PC-3 (cell line): Measurements from ENCODE around the gene ARHGEF39. TPM values are rescaled to one million over a fixed set of nuclear protein-coding genes. Genes with fewer than 3 reads are reported as not detected.
A peak's percentile ranks its signal among the peaks of the same experiment; 100 is the strongest.

Experiments used
- ATAC-seq: fragments of 200-7000 bp; cut with Tn5 transposase; 2 replicates; pipeline ENCODE4 v1.9.1; 2020; ENCODE audit warnings: mild to moderate bottlenecking, moderate library complexity
- BruUV-seq: library from RNA; stranded (reverse); fragments of 400-500 nt; replicated peaks from 2 replicates; lab custom pipeline; 2021; lab: Mats Ljungman, UMichigan
- CTCF ChIA-PET: fragments of 300-600 bp; sonication (Branson Sonifier 250); formaldehyde crosslinking; loops from one replicate; lab custom pipeline; 2022; ENCODE audit warnings: antibody characterized with exemption; lab: Charles Lee
- POLR2A ChIA-PET: fragments of 300-600 bp; sonication (Branson Sonifier 250); formaldehyde crosslinking; loops from one replicate; lab custom pipeline; 2022; ENCODE audit warnings: antibody characterized with exemption; ENCODE audit not compliant: unreplicated experiment; lab: Charles Lee
- DNase-seq: peaks from one replicate; pipeline ENCODE4 v3.0.0-alpha.2; 2015
- H2AFZ ChIP-seq: fragments of 300-600 bp; sonication (generic); 2 replicates; pipeline ENCODE4 v1.6.0; 2016; ENCODE audit warnings: antibody characterized with exemption, low read length
- H3F3A ChIP-seq: fragments of 300-600 bp; sonication (generic); one replicate; pipeline ENCODE4 v1.6.0; 2017; ENCODE audit warnings: antibody characterized with exemption, low read length, control low read depth, mild to moderate bottlenecking; ENCODE audit not compliant: unreplicated experiment
- H3K27ac ChIP-seq: fragments of 300-600 bp; sonication (generic); 2 replicates; pipeline ENCODE4 v1.5.1; 2016; ENCODE audit warnings: mild to moderate bottlenecking, low read length
- H3K27me3 ChIP-seq: fragments of 300-600 bp; sonication (generic); 2 replicates; pipeline ENCODE4 v1.6.1; 2016; ENCODE audit warnings: low read length, mixed read lengths
- H3K36me3 ChIP-seq: fragments of 300-600 bp; sonication (generic); 2 replicates; pipeline ENCODE4 v1.6.1; 2016; ENCODE audit warnings: low read depth, mixed run types, low read length, mixed read lengths
- H3K4me1 ChIP-seq: fragments of 300-600 bp; sonication (generic); 2 replicates; pipeline ENCODE4 v1.5.1; 2016; ENCODE audit warnings: low read length; ENCODE audit not compliant: insufficient read depth
- H3K4me2 ChIP-seq: fragments of 300-600 bp; sonication (generic); 2 replicates; pipeline ENCODE4 v1.6.0; 2016; ENCODE audit warnings: low read length
- H3K4me3 ChIP-seq: fragments of 300-600 bp; sonication (generic); 2 replicates; pipeline ENCODE4 v1.5.1; 2016; ENCODE audit warnings: mild to moderate bottlenecking, low read length, mixed read lengths
- H3K79me2 ChIP-seq: fragments of 300-600 bp; sonication (generic); 2 replicates; pipeline ENCODE4 v1.6.1; 2017; ENCODE audit warnings: low read length, mixed read lengths
- H3K9ac ChIP-seq: fragments of 300-600 bp; sonication (generic); 2 replicates; pipeline ENCODE4 v1.6.0; 2016; ENCODE audit warnings: mild to moderate bottlenecking, low read length
- H3K9me2 ChIP-seq: fragments of 300-600 bp; sonication (generic); replicated peaks from 2 replicates; pipeline ENCODE4 v1.6.1; 2016; ENCODE audit warnings: mixed run types, low read length, mixed read lengths
- H3K9me3 ChIP-seq: fragments of 300-600 bp; sonication (generic); 2 replicates; pipeline ENCODE4 v1.6.1; 2016; ENCODE audit warnings: low read length, mixed read lengths
- H4K20me1 ChIP-seq: fragments of 300-600 bp; sonication (generic); 2 replicates; pipeline ENCODE4 v1.6.1; 2016; ENCODE audit warnings: low read length, mixed read lengths
- CTCF ChIP-seq: fragments of 300-600 bp; sonication (generic); conservative IDR thresholded peaks from 2 replicates; pipeline ENCODE4 v1.5.1; 2017; ENCODE audit warnings: antibody characterized with exemption, low read depth, mild to moderate bottlenecking, low read length
- EZH2 ChIP-seq: fragments of 300-600 bp; sonication (generic); IDR thresholded peaks from one replicate; pipeline ENCODE4 v1.6.1; 2017; ENCODE audit warnings: antibody characterized with exemption, mild to moderate bottlenecking, low read length; ENCODE audit not compliant: unreplicated experiment
- EZH2phosphoT487 ChIP-seq: fragments of 300-600 bp; sonication (generic); IDR thresholded peaks from 2 replicates; pipeline ENCODE4 v1.6.1; 2018; ENCODE audit warnings: mild to moderate bottlenecking, antibody characterized with exemption, low read length, borderline replicate concordance
- intact Hi-C: fragments of 100-400 bp; cut with micrococcal nuclease; formaldehyde crosslinking; loops from 2 replicates; pipeline ENCODE4 v1.9.0; 2023
- total RNA-seq: library from RNA; depleted of rRNA; stranded (reverse); fragments of >200 nt; gene quantifications from 2 replicates; pipeline ENCODE4 v1.2.3, GENCODE V29; 2014

ARHGEF39 gene
- total RNA-seq, 1 experiment from 2014 or later = 2.6 TPM

GRCh38 chr9:35711501-35712428 lies 46.8 kb upstream of the ARHGEF39 start:
- H3K4me3 ChIP-seq = no peak overlapping the region
- no peaks in the 10 kb centered on the region for H3K9me2 ChIP-seq
- H4K20me1 ChIP-seq = no peaks in the 10 kb centered on the region
- H3K27ac ChIP-seq = no peak overlapping the region
- H3K4me2 ChIP-seq = no peak overlapping the region
- no peaks in the 10 kb centered on the region for H3K4me1 ChIP-seq
- H3K9ac ChIP-seq = no peak overlapping the region
- no peaks in the 10 kb centered on the region for H3F3A ChIP-seq
- ChIA-PET POLR2A (no interaction called here), CTCF (no interaction called here)
- no peak for TF ChIP-seq EZH2
- TF ChIP-seq CTCF = no peak
- no peak for TF ChIP-seq EZH2phosphoT487
- DNase-seq (peak; percentile 49), ATAC-seq (0 out of 2 replicates have a peak, but pooled peaks have one; percentile 22)
- H2AFZ ChIP-seq = no peak overlapping the region
- no peaks in the 10 kb centered on the region for H3K27me3 ChIP-seq
- H3K36me3 ChIP-seq = peaks cover 49% of the 10 kb centered on the region
- intact Hi-C loops = no loop called here
- no peaks in the 10 kb centered on the region for H3K79me2 ChIP-seq
- BruUV-seq = no TSS peak
- H3K9me3 ChIP-seq = no peaks in the 10 kb centered on the region

- Histone ChIP-seq H3K9me2 (no peaks in the 10 kb centered on the region), H3K27ac (no peak overlapping the region), H3K9ac (no peak overlapping the region), H3K4me1 (no peaks in the 10 kb centered on the region), H3K36me3 (peaks cover 52% of the 10 kb centered on the region), H3F3A (no peaks in the 10 kb centered on the region), H2AFZ (no peak overlapping the region), H4K20me1 (no peaks in the 10 kb centered on the region), H3K4me3 (no peak overlapping the region), H3K4me2 (no peak overlapping the region), H3K27me3 (no peaks in the 10 kb centered on the region), H3K79me2 (no peaks in the 10 kb centered on the region), H3K9me3 (no peaks in the 10 kb centered on the region)
- POLR2A ChIA-PET = no interaction called here
- CTCF ChIA-PET = interaction anchor here (0.6 kb wide), 1 partner anchor 53 kb away, joined by 3 read pairs; the partner anchor contains the start of gene CCDC107
- ATAC-seq = no peak
- intact Hi-C loops = no loop called here
- TF ChIP-seq CTCF (no peak), EZH2 (no peak), EZH2phosphoT487 (no peak)
- no peak for DNase-seq
- TSS peak; percentile 36 for BruUV-seq
These were observed 46.0 kb upstream of the ARHGEF39 start for GRCh38 chr9:35710818-35711500.
